GM19455 (cell line): Measurements from ENCODE around the gene PPM1F.

ENCODE experiments used
- ATAC-seq: cut with Tn5 transposase; IDR thresholded peaks from one replicate; pipeline ENCODE4 v1.9.1; 2021; ENCODE audit not compliant: unreplicated experiment

Gene PPM1F

GRCh38 chr22:21961127-21961867 lies 8.6 kb upstream of the PPM1F start:
- ATAC-seq = no peak

GRCh38 chr22:21960200-21961126 lies 7.8 kb upstream of the PPM1F start:
- ATAC-seq = no peak

- no peak for ATAC-seq
These were observed 6.8 kb upstream of the PPM1F start for GRCh38 chr22:21959274-21960074.

GRCh38 chr22:21958360-21959273 lies 6.0 kb upstream of the PPM1F start:
- ATAC-seq = no peak

GRCh38 chr22:21951931-21952465 lies 650 bp downstream of the PPM1F start:
- ATAC-seq = no peak

GRCh38 chr22:21951062-21951461 lies 1.6 kb downstream of the PPM1F start:
- no peak for ATAC-seq

GRCh38 chr22:21949948-21950347 lies 2.7 kb downstream of the PPM1F start:
- ATAC-seq = no peak

- no peak for ATAC-seq
These were observed 3.1 kb downstream of the PPM1F start for GRCh38 chr22:21949569-21949918.

- ATAC-seq = no peak
These were observed 3.7 kb downstream of the PPM1F start for GRCh38 chr22:21948824-21949568.

- no peak for ATAC-seq
These were observed 4.3 kb downstream of the PPM1F start for GRCh38 chr22:21948390-21948789.

- ATAC-seq = no peak
These were observed 5.3 kb downstream of the PPM1F start for GRCh38 chr22:21947040-21948014.

GRCh38 chr22:21946262-21946925 lies 6.3 kb downstream of the PPM1F start:
- no peak for ATAC-seq

GRCh38 chr22:21945453-21946261 lies 7.0 kb downstream of the PPM1F start:
- ATAC-seq = no peak

- no peak for ATAC-seq
These were observed 7.8 kb downstream of the PPM1F start for GRCh38 chr22:21944871-21945270.

GRCh38 chr22:21943571-21944448 lies 8.8 kb downstream of the PPM1F start:
- no peak for ATAC-seq
